Smooth muscle cell (in vitro differentiated cells): ENCODE results near the gene MUC6. TPM values are rescaled to one million over a fixed set of nuclear protein-coding genes. Genes with fewer than 3 reads are reported as not detected.

ENCODE experiments used
- DNase-seq: peaks from one replicate; lab custom pipeline; 2025; ENCODE audit not compliant: unreplicated experiment; lab: John Stamatoyannopoulos, UW
- H2AFZ ChIP-seq: fragments of 200-600 bp; sonication (generic); 2 replicates; pipeline ENCODE4 v1.6.0; 2016; ENCODE audit warnings: antibody characterized with exemption, low read depth, mild to moderate bottlenecking
- H3F3A ChIP-seq: fragments of 200-600 bp; sonication (generic); 2 replicates; pipeline ENCODE4 v1.6.0; 2017; ENCODE audit warnings: antibody characterized with exemption, low read depth
- H3K27ac ChIP-seq: fragments of 200-600 bp; sonication (generic); 2 replicates; pipeline ENCODE4 v1.5.1; 2016; ENCODE audit warnings: low read depth, mild to moderate bottlenecking
- H3K27me3 ChIP-seq: fragments of 200-600 bp; sonication (generic); 2 replicates; pipeline ENCODE4 v1.6.1; 2016; ENCODE audit warnings: low read depth, mild to moderate bottlenecking
- H3K36me3 ChIP-seq: fragments of 200-600 bp; sonication (generic); 2 replicates; pipeline ENCODE4 v1.5.1; 2016; ENCODE audit warnings: low read depth
- H3K4me1 ChIP-seq: fragments of 200-600 bp; sonication (generic); 2 replicates; pipeline ENCODE4 v1.5.1; 2016; ENCODE audit warnings: low read depth
- H3K4me2 ChIP-seq: fragments of 200-600 bp; sonication (generic); 2 replicates; pipeline ENCODE4 v1.6.0; 2016; ENCODE audit warnings: mild to moderate bottlenecking
- H3K4me3 ChIP-seq: fragments of 200-600 bp; sonication (generic); 2 replicates; pipeline ENCODE4 v1.5.1; 2016; ENCODE audit warnings: mild to moderate bottlenecking
- H3K79me2 ChIP-seq: fragments of 200-600 bp; sonication (generic); 2 replicates; pipeline ENCODE4 v1.6.0; 2016; ENCODE audit warnings: low read depth, mild to moderate bottlenecking
- H3K9ac ChIP-seq: fragments of 200-600 bp; sonication (generic); 2 replicates; pipeline ENCODE4 v1.6.0; 2016; ENCODE audit warnings: low read depth
- H3K9me3 ChIP-seq: fragments of 200-600 bp; sonication (generic); replicated peaks from 2 replicates; pipeline ENCODE4 v1.5.1; 2016; ENCODE audit warnings: low read depth
- H4K20me1 ChIP-seq: fragments of 200-600 bp; sonication (generic); 2 replicates; pipeline ENCODE4 v1.6.0; 2016; ENCODE audit warnings: low read depth
- CTCF ChIP-seq: fragments of 200-600 bp; sonication (generic); IDR thresholded peaks from 2 replicates; pipeline ENCODE4 v1.5.1; 2017; ENCODE audit warnings: borderline replicate concordance, mild to moderate bottlenecking, antibody characterized with exemption; ENCODE audit not compliant: insufficient read depth, poor library complexity, severe bottlenecking
- WGBS: methylation state at CpG from one replicate; pipeline ENCODE4 v1.1.7; 2016; ENCODE audit warnings: low lambda C conversion rate; 5-methylcytosine and 5-hydroxymethylcytosine counted together
- polyA plus RNA-seq: library from polyadenylated mRNA; unstranded; fragments of >200 nt; fragmentation: Nextera tagmentation; extraction: Ambion mirVana; gene quantifications from 2 replicates; pipeline ENCODE4 v1.2.1, GENCODE V29; 2016
- total RNA-seq: library from RNA; depleted of rRNA; stranded (reverse); fragments of >200 nt; gene quantifications from 2 replicates; pipeline ENCODE4 v1.2.3, GENCODE V29; 2014

The MUC6 gene
- total and polyA plus RNA-seq, 2 experiments from 2014 or later: not detected

GRCh38 chr11:997907-998306, 38.6 kb downstream of the MUC6 start:
- no peak for TF ChIP-seq CTCF
- Histone ChIP-seq H3K9me3 (no peaks in the 10 kb centered on the region), H3K27me3 (no peaks in the 10 kb centered on the region), H3K27ac (no peak overlapping the region), H3F3A (no peaks in the 10 kb centered on the region), H2AFZ (no peak overlapping the region), H3K79me2 (peaks cover 8% of the 10 kb centered on the region), H3K9ac (no peak overlapping the region), H3K4me3 (no peak overlapping the region), H3K36me3 (no peaks in the 10 kb centered on the region), H4K20me1 (peaks cover 72% of the 10 kb centered on the region), H3K4me1 (no peaks in the 10 kb centered on the region), H3K4me2 (no peak overlapping the region)
- DNase-seq: no peak
- WGBS: 98% methylated on average over 14 of the region's 14 CpGs

- H3K4me1 ChIP-seq: no peaks in the 10 kb centered on the region
- no peaks in the 10 kb centered on the region for H3K9me3 ChIP-seq
- peaks cover 72% of the 10 kb centered on the region for H4K20me1 ChIP-seq
- no peaks in the 10 kb centered on the region for H3K36me3 ChIP-seq
- H3K4me3 ChIP-seq: no peak overlapping the region
- H3F3A ChIP-seq: no peaks in the 10 kb centered on the region
- no peak for DNase-seq
- WGBS: 67% methylated on average over 10 of the region's 10 CpGs
- H2AFZ ChIP-seq: no peak overlapping the region
- no peak for TF ChIP-seq CTCF
- no peak overlapping the region for H3K9ac ChIP-seq
- no peak overlapping the region for H3K27ac ChIP-seq
- H3K4me2 ChIP-seq: no peak overlapping the region
- no peaks in the 10 kb centered on the region for H3K27me3 ChIP-seq
- H3K79me2 ChIP-seq: peaks cover 8% of the 10 kb centered on the region
These were observed 39.8 kb downstream of the MUC6 start for GRCh38 chr11:996681-997080.

- no peak for DNase-seq
- TF ChIP-seq CTCF: no peak
- H2AFZ ChIP-seq: no peak overlapping the region
- no peaks in the 10 kb centered on the region for H3K9me3 ChIP-seq
- no peak overlapping the region for H3K4me2 ChIP-seq
- WGBS: 93% methylated on average over 21 of the region's 22 CpGs
- no peaks in the 10 kb centered on the region for H3K27me3 ChIP-seq
- peaks cover 7% of the 10 kb centered on the region for H3K79me2 ChIP-seq
- H3F3A ChIP-seq: no peaks in the 10 kb centered on the region
- H3K4me3 ChIP-seq: no peak overlapping the region
- no peak overlapping the region for H3K9ac ChIP-seq
- H3K4me1 ChIP-seq: no peaks in the 10 kb centered on the region
- H3K27ac ChIP-seq: no peak overlapping the region
- peaks cover 72% of the 10 kb centered on the region for H4K20me1 ChIP-seq
- no peaks in the 10 kb centered on the region for H3K36me3 ChIP-seq
These were observed 40.6 kb downstream of the MUC6 start for GRCh38 chr11:995752-996420.
